HG03175 (cell line): ENCODE results near the gene TAC3.
"Not testable (repeated sequence)": the region's sequence is repeated elsewhere in the genome, so short reads cannot be mapped to it uniquely, and the experiment has no call there.

Experiments used
- ATAC-seq: cut with Tn5 transposase; IDR thresholded peaks from one replicate; pipeline ENCODE4 v1.9.1; 2021; ENCODE audit warnings: mild to moderate bottlenecking, moderate library complexity; ENCODE audit not compliant: unreplicated experiment

TAC3 gene

DNA sequence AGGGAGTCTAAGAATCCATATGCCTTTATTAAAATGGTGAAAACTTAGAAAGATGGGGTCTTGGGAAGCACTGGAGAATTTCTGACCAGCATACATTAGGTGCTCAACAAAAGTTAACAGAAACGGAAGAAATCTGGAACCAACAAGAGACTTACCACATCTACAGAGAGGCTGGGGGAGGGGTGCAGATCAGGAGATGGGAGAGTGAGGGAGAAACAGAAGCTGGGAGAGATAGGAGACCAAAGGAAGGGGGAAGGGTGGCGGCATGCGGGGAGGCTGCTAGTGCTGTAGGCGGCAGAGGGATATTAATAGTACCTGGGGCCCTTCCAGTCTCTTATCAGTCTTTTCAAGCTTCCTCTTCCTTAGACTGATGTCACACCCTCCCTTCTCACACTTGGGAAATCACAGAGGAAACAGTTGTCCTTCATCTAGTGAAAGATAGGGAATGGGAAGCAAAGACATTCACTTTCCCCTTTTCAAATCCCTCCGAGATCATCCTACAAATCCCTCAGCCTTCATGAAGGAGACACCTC is 28.1 kb downstream of the TAC3 start:
- ATAC-seq = no peak

DNA sequence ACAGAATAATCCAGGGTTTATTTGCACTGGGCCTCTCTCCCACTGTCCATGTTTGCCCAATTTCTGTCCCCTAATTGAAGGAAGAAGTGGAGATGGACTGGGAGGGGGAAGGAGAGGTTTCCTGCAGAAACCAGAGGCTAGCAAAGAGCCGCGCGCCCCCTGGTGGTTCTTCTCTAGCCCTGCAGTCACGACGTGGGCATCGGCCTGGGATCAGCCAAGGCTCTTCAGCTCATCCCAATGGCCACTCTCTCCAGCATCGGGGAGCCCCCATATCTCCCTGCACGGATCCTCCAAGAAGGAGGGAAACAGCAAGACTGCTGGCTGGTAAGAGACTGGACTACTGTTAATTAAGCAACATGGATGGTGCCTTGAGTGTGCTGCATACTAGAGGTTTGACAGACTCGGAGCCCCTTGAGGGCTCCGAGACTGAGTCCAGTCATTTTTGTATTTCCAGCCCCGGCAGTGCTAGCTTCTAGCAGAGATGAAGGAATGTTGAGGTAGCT is 28.7 kb downstream of the TAC3 start:
- peak; percentile 63 for ATAC-seq

DNA sequence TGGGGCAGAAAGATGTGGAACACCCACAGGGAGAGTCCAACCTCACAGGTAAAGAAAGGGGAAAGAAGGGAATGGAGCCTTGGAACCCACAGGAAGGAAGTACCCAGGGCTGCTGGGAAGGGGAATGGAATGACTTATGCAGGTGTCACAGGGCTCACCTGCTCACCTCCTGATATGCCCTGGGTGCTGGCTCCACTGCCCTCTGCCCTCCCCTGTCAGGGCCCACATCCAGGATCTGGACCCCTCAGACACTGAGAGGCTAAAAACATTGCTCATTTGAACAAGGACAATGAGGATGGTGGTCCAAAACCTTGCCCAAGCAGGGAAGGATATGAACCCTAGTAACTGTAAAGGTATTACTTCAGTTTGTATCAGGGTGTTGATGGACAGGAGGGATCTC is 29.3 kb downstream of the TAC3 start:
- ATAC-seq = no peak

- ATAC-seq = not testable (repeated sequence)
Measured at GRCh38 chr12:56985714-56986113, 30.6 kb downstream of the TAC3 start.

- no peak for ATAC-seq
Measured at GRCh38 chr12:56983386-56983785, 32.9 kb downstream of the TAC3 start.

GRCh38 chr12:56982578-56983236 is 33.6 kb downstream of the TAC3 start:
- not testable (repeated sequence) for ATAC-seq

DNA sequence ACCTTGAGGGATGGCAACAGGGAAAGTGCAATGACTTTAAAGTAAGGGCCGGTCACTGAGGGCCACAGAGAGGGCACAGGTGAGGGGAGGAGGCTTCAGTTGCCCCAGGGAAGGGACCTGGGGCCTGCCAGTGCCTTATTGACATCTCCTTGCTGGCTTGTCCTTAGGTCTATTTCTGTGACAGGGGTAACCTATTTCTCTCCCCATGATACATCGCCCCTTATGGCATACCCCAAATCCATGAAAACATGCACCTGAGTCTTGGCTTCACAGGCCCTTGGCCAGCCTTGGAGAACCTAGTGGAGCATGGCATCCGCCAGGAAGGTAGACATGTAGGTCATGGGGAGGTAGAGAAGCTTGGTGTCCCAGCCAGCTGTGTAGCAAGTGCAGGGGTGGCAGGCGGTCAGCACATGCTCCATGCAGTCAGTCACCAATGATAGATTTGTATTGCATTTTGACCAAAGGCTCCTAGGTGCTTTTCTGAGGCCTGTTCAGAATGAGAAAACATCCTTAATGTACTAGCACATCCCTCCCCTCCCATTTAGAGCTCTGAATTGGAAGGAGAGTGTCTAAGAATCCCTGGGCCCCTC is 35.3 kb downstream of the TAC3 start:
- ATAC-seq = no peak

- ATAC-seq = no peak
Measured at GRCh38 chr12:56980268-56980667, 36.1 kb downstream of the TAC3 start.

DNA sequence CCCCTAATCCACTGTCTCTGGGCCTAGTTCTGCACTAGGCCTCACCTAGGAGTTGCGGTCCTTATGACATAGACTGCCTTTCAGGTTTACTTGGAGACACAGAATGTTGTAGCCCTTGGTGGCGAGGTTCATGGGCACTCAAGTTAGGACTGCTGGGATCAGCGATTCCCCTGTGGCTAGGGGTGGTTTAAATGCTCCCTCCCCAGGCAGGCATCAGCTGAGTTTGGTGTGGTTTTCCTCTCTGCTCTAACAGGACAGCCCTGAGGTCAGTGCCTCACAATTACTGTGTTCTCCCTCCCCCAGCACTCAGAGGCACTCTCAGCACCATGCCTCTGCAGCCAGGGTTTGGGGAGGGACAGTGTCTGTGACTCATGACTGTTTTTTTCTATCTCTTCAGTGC is 36.7 kb downstream of the TAC3 start:
- no peak for ATAC-seq

DNA sequence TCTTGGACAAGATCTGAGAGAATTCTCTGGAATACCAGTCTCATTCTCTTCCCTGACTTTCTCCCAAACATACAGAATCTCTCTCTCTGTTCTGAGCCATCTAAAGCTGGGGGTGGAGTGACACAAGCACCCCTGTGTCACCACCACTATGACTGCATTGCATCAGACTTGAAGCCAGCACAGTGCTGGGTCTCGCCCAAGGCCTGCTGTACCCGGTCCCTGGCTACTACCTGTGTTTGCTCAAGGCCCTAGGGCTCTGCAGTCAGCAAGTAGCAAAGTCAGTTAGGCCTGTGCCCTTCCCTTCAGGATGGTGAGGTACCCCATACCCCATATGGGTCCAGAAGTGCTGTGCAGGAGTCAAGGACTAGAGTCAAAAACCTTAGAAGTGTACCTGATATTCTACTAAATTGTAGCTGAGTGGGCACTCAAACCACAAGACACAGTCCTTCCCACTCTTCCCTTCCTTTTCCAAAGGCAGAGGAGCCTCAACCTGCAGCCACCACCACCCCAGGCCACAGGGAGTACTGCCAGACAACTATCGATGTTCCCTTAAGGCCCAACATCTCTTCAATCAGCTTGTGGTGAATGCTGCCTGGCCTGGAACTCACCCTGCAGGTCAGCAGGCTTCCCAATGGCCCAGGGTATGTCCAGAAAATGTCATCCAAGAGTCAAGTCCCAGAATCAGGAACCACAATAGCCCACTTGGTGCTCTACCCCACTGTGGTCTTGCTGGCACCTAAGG is 37.8 kb downstream of the TAC3 start:
- ATAC-seq = no peak

- ATAC-seq = not testable (repeated sequence)
Measured at GRCh38 chr12:56977361-56977760, 39.0 kb downstream of the TAC3 start.

- not testable (repeated sequence) for ATAC-seq
Measured at GRCh38 chr12:56974224-56974623, 42.1 kb downstream of the TAC3 start.

DNA sequence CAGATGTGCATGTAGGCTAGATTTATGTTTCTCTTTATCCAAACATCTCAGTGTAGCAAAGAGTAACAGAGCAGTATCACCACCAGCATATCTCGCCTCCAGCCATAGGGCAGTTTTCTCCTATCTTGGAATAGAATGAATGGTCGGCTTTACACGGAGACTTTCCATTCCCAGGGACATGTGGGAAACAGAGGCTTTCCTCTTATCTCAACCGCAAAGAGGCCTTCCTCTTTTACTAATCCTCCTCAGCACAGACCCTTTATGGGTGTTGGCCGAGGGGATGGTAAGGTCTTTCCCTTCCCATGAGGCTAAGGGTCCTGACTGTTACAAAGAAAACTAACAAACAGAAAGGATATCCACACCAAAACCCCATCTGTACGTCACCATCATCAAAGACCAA is 47.4 kb downstream of the TAC3 start:
- ATAC-seq = not testable (repeated sequence)

DNA sequence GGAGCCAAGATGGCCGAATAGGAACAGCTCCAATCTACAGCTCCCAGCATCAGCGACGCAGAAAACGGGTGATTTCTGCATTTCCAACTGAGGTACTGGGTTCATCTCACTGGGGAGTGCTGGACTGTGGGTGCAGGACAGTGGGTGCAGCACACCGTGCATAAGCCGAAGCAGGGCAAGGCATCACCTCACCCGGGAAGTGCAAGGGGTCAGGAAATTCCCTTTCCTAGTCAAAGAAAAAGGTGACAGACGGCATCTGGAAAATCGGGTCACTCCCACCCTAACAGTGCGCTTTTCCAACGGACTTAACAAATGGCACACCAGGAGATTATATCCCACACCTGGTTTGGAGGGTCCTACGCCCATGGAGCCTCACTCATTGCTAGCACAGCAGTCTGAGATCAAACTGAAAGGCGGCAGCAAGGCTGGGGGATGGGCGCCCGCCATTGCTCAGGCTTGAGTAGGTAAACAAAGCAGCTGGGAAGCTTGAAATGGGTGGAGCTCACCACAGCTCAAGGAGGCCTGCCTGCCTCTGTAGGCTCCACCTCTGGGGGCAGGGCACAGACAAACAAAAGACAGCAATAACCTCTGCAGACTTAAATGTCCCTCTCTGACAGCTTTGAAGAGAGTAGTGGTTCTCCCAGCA is 50.2 kb downstream of the TAC3 start:
- ATAC-seq = not testable (repeated sequence)

DNA sequence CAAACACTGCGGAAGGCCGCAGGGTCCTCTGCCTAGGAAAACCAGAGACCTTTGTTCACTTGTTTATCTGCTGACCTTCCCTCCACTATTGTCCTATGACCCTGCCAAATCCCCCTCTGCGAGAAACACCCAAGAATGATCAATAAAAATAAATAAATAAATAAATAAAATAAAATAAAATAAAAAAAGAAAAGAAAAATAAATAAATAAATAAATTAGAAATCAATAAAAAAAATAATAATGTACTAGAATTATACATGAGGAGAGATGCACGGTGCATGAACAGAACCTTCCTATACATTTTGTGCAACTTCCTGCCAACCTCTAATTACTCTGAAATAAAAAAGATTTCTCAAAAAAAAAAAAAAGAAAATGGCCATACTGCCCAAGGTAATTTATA is 51.2 kb downstream of the TAC3 start:
- ATAC-seq = not testable (repeated sequence)

DNA sequence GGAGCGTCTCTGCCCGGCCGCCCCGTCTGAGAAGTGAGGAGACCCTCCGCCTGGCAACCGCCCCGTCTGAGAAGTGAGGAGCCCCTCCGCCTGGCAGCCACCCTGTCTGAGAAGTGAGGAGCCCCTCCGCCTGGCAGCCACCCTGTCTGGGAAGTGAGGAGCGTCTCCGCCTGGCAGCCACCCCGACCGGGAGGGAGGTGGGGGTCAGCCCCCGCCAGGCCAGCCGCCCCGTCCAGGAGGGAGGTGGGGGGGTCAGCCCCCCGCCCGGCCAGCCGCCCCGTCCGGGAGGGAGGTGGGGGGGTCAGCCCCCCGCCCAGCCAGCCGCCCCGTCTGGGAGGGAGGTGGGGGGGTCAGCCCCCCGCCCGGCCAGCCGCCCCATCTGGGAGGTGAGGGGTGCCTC is 52.8 kb downstream of the TAC3 start:
- ATAC-seq = not testable (repeated sequence)

- ATAC-seq = not testable (repeated sequence)
Measured at GRCh38 chr12:56962247-56962646, 54.1 kb downstream of the TAC3 start.
